ENCODE measurements around the gene FOXE3.

Gene FOXE3

DNA sequence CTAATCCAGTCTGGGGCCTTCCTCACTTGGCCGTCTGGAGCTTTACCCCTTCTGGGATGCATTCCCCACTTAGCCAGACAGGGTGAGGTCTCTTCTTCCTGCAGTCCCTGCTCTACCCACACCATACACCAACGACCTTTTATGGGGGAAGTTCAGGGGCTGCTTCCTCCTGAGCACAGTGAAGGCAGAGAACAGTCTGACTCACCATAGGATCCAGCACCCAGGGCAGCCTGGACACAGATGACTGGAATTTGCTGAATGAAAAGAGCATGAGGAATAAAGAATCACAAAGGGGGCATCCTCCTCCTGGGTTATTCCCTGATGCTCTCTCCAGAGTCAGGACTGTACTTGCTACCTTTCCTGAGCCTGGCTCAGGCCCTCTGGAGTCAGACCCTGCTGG is 4.6 kb upstream of the FOXE3 start:
- H3K4me3 ChIP-seq (ENCODE audit: low read depth, low read length) = no peak overlapping the region
- TF ChIP-seq, protein P1, sequence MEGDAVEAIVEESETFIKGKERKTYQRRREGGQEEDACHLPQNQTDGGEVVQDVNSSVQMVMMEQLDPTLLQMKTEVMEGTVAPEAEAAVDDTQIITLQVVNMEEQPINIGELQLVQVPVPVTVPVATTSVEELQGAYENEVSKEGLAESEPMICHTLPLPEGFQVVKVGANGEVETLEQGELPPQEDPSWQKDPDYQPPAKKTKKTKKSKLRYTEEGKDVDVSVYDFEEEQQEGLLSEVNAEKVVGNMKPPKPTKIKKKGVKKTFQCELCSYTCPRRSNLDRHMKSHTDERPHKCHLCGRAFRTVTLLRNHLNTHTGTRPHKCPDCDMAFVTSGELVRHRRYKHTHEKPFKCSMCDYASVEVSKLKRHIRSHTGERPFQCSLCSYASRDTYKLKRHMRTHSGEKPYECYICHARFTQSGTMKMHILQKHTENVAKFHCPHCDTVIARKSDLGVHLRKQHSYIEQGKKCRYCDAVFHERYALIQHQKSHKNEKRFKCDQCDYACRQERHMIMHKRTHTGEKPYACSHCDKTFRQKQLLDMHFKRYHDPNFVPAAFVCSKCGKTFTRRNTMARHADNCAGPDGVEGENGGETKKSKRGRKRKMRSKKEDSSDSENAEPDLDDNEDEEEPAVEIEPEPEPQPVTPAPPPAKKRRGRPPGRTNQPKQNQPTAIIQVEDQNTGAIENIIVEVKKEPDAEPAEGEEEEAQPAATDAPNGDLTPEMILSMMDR (IDR thresholded peaks at IDR 0.05; ENCODE audit: borderline replicate concordance, insufficient read depth, low read depth, low read length) = no peak

DNA sequence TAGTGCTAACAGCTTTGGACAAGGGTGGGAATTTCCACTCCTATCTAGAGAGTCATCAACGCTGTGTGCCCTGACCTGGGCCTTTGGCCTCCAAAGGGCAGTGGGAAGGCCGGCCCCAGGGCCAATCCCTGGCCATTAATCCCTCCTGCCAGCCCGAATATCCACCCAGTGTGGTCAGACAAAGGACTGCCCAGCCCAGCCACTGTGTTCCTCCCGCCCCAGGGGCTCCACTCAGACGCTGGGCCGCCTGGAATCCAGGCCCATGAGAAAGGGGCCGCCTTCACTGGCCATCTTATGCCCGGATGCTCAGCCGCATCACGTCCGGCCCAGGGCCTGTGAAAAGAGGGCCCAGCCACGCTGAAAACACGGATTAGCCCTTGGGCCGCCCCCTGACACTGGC is 3.6 kb upstream of the FOXE3 start:
- no peak overlapping the region for H3K4me3 ChIP-seq (ENCODE audit: low read depth, low read length)
- TF ChIP-seq, protein P1 (IDR thresholded peaks at IDR 0.05; ENCODE audit: borderline replicate concordance, insufficient read depth, low read depth, low read length) = no peak

DNA sequence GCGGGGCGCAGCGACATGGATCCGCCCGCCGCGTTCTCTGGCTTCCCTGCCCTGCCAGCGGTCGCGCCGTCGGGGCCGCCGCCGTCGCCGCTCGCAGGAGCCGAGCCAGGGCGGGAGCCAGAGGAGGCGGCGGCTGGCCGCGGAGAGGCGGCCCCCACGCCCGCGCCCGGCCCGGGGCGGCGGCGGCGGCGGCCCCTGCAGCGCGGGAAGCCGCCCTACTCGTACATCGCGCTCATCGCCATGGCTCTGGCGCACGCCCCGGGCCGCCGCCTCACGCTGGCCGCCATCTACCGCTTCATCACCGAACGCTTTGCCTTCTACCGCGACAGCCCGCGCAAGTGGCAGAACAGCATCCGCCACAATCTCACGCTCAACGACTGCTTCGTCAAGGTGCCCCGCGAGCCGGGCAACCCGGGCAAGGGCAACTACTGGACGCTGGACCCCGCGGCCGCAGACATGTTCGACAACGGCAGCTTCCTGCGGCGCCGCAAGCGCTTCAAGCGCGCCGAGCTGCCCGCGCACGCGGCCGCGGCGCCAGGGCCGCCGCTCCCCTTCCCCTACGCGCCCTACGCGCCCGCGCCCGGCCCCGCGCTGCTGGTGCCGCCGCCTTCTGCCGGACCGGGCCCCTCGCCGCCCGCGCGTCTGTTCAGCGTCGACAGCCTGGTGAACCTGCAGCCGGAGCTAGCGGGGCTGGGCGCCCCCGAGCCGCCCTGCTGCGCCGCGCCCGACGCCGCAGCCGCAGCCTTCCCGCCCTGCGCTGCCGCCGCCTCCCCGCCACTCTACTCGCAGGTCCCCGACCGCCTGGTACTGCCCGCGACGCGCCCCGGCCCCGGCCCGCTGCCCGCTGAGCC is 459 bp downstream of the FOXE3 start:
- H3K4me3 ChIP-seq (ENCODE audit: low read depth, low read length) = no peak overlapping the region

DNA sequence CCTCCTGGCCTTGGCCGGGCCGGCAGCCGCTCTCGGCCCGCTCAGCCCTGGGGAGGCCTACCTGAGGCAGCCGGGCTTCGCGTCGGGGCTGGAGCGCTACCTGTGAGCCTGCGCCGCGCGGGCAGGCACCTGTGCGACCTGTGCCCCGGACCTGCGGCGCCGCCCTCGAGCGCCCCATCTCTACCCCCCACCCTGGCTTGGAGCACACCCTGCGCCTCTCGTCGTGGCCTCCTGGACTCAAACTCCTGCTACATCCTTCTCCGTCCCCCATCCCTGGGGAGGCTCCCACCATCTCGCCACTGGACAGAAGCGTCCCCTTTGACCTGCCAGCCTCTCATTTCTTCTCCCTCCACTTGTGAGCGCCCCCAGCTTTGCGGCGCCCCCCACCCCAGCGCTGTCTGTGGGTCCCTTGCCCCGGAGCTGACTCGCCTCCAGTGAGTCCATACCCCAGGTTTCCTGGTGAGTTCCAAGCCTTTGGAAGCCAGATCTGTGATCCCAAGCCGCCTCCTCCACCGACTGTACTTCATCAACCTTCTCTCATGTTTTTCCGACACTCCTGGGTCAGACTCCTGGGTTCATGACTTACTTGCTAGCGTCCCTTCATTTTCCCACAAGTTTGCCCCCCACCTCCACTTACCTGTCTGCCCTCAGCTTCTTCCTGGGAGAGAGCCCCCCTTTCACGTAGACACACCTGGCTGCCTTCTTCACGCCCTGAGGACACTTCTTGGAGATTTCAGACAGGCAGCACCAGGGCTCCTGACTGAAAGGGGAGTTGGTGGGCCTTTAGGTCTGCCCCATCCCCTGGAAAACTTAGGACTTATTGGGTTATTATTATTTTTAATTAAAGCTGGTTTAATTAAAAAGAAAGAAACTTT is 1.3 kb downstream of the FOXE3 start:
- TF ChIP-seq, protein P1 (IDR thresholded peaks at IDR 0.05; ENCODE audit: borderline replicate concordance, insufficient read depth, low read depth, low read length) = no peak
- H3K4me3 ChIP-seq (ENCODE audit: low read depth, low read length) = no peak overlapping the region

More for the DNA sequence above, 459 bp downstream of the FOXE3 start:
- TF ChIP-seq, protein P1 (IDR thresholded peaks at IDR 0.05; ENCODE audit: borderline replicate concordance, insufficient read depth, low read depth, low read length) = no peak

DNA sequence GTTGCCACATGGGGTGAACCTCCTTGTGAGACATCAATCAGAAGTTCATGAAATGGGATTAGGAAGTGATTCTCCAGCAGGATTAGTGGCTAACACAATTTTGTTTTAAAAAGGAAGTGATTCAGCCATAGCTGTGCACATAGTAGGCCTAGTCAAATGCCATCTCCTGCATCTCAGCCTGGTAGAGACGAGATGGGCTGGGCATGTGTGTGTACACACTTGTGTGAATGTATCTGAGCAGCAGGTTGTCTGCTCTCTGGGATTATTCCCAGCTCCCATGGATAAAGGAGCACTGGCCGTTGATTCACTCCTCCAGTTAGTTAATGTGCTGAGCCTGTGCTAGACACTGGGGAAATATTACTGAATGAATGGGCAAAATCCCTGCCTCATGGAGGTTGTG is 2.0 kb downstream of the FOXE3 start:
- TF ChIP-seq, protein P1 (IDR thresholded peaks at IDR 0.05; ENCODE audit: borderline replicate concordance, insufficient read depth, low read depth, low read length) = no peak
- no peak overlapping the region for H3K4me3 ChIP-seq (ENCODE audit: low read depth, low read length)

DNA sequence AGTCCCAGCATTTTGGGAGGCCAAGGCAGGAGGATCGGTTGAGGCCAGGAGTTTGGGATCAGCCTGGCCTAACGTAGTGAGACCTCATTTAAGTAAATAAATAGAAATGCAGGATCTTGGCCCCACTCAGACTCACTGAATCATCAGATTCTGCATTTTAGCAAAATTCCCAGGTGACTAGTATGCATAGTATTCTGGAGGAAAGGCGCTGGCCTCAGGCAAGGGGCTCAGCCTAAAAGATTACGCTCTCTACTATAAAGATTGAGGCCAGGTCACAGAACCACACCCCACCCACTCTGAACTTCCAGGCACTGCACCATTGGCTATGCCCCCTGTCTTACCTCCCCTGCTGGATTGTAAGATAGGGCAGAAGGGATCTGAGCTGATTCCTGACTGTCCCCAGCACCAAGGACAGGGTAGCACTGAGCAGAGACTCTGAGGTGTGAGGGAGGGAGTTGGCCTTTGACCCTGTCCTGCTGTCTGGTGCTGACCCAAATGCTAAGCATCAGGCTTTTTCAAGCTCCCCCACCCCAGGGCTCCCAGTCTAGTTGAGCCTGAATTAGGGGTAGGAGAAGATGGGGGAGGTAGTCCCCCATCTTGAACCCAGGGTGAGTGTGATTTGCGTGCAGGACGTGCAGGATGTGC is 2.7 kb downstream of the FOXE3 start:
- no peak overlapping the region for H3K4me3 ChIP-seq (ENCODE audit: low read depth, low read length)

More for the DNA sequence above, 2.7 kb downstream of the FOXE3 start:
- TF ChIP-seq, protein P1 (IDR thresholded peaks at IDR 0.05; ENCODE audit: borderline replicate concordance, insufficient read depth, low read depth, low read length) = no peak

Measured in GM12875 (cell line).